ENCODE measurements around the gene MAN1B1. TPM values are rescaled to one million over a fixed set of nuclear protein-coding genes. Genes with fewer than 3 reads are reported as not detected.
A peak's percentile ranks its signal among the peaks of the same experiment; 100 is the strongest.
"Not testable (repeated sequence)": the region's sequence is repeated elsewhere in the genome, so short reads cannot be mapped to it uniquely, and the experiment has no call there.

MAN1B1 gene
- total RNA-seq, 1 donor from 2014 or later = 76.6 TPM

DNA sequence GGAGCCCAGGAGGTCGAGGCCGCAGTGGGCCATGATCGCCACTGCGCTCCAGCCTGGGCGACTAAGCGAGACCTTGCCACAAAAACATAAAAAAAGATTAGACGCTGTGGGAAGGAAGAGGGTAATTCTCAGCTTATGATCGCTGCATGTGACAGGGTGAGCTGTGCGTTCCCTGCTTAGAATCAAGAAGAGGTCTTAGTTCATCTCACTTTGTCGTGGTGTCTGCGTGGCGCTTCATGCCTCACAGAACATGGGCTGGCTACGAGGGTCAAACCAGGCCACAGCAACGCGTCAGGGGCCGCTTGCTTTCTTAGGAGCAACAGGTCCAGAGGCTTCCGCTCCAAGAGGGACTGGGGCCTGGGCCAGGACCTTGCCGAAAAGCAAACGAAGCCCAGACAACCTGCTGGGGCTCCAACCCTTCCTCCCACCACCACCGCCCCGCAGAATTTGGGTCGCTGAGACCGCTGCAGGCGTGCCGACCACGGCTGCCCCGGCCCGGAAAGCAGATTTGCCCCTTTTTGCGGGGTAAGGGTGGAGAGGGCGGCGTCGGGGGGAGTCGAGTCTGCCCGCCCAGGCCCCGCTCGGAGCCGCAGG is 42.2 kb downstream of the MAN1B1 start:
- DNase-seq = peak; percentile 37

- DNase-seq = peak; percentile 96
Measured at GRCh38 chr9:137129456-137130175, 42.8 kb downstream of the MAN1B1 start.

- peak; percentile 27 for DNase-seq
Measured at GRCh38 chr9:137130176-137130755, 43.5 kb downstream of the MAN1B1 start.

- DNase-seq = no peak
Measured at GRCh38 chr9:137134191-137134590, 47.4 kb downstream of the MAN1B1 start.

- not testable (repeated sequence) for DNase-seq
Measured at GRCh38 chr9:137135154-137135553, 48.4 kb downstream of the MAN1B1 start.

DNA sequence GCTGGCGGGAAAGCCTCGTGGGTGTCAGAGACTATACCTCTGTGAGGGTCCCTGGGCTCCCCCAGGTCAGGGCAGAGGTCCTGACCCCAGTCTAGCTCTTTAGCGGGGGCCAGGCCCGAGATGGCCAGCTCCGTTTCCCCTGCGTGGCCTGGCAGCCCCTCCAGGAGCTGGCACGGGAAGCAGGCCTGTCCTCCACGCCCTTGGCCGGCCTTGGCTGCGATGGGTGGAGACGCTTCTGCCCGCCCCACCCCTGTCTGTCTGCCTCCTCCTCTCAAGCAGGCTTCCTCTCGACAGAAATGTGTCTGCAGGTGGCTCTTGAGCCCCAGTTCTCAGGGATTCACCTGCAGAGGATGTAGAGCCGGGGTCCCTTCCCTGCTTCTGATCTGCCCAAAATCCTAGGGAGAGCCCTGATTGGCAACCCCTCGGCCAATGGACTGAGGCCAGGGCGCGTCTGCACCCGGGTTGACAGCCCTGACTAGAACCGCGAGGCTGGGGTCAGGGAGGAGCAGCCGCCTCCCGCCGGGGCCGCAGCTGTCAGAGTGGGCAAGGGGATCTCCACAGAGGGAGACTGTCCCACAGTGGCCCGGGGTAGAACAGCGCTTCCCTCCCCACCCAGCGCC is 49.6 kb downstream of the MAN1B1 start:
- DNase-seq = no peak

DNA sequence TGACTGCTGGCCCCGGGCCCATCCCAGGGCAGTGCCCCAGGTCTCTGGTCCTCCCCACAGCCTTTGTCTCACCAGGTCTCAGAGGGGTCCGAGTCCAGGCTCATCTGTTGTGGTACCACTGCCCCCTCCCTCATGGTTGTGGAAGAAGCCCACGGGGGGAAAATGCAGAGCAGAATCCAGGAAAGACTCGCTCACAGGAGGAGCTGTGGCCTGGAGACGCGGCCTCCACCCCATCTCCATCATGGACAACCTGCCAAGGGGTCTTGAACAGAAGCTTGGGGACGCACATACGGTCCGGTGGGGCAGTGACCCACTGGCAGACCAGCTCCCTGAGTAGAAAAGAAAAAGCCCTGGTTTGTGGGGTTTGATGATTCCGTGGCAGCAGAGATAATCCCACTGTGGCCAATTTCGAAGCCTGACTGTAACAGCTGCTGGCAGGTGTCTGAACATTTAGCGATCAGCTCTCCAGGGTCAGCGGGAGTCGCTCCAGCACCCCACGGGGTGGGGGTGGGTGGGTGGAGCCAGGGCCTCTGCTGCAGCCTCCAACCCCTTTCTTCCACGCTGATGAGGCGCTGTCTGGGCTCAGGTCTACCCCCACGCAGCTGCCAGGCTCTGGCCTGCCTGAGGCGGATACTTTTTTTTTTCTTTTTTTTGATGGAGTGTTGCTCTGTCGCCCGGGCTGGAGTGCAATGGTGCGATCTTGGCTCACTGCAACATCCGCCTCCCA is 50.3 kb downstream of the MAN1B1 start:
- no peak for DNase-seq

DNA sequence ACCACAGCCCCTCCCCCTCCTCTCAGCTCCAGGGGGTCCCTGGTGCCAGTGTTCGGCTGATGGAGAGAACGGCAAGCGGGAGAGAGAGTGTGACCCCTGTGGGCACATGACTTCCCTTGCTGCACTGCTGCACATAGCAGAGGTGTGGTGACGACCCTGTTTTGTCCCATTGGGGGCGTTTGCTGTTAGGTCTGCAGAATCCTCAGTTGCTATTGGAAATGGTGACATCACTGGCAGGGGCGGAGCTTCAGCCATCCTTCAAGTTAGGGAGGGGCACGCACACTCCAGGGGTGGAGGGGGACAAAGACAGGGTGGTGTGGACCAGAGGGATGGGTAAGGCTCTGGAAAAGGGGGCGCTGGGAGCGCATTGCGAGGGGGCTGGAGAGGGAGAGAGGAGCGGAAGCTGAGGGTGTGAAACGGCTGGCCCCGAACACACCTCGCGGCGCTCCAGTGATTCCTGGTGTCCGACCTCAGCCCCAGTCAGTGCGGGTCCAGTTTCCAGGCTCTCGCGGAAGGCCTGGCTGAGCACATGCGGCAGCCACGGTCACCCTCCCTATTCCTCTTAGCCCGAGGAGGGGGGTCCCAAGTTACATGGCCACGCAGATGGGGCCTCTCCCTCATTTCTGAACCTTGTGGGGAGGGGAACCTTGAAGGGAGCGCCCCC is 51.4 kb downstream of the MAN1B1 start:
- DNase-seq = no peak

- peak; percentile 59 for DNase-seq
Measured at GRCh38 chr9:137138722-137139467, 52.1 kb downstream of the MAN1B1 start, which contains the start of gene GRIN1. TSS of gene GRIN1 (plus strand) at chr9:137139154. CDS start at chr9:137139487, 333 bp downstream.

DNA sequence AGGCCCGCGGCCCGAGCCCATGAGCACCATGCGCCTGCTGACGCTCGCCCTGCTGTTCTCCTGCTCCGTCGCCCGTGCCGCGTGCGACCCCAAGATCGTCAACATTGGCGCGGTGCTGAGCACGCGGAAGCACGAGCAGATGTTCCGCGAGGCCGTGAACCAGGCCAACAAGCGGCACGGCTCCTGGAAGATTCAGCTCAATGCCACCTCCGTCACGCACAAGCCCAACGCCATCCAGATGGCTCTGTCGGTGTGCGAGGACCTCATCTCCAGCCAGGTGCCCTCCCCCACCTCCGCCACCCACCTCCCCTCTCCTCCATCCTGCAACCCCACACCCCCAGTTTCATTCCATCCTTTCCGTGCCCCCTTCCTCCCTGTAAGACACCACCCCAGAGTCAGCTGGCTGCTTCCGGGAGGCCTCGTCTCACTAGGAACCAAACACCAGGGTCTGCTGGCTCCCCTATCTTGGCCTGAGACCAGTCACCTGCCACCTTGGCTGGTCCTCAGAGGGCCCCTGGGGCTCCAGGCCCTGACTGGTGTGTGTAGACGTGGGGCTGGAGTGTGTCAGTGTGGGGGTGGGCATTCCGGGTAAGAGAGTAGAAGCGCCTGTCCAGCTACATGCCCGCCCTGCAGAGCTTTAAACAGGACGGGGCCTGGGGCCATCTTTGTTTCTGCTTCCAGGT is 52.8 kb downstream of the MAN1B1 start:
- DNase-seq = no peak

- no peak for DNase-seq
Measured at GRCh38 chr9:137140151-137141012, 53.6 kb downstream of the MAN1B1 start.

GRCh38 chr9:137141050-137141810 is 54.4 kb downstream of the MAN1B1 start:
- DNase-seq = no peak

DNA sequence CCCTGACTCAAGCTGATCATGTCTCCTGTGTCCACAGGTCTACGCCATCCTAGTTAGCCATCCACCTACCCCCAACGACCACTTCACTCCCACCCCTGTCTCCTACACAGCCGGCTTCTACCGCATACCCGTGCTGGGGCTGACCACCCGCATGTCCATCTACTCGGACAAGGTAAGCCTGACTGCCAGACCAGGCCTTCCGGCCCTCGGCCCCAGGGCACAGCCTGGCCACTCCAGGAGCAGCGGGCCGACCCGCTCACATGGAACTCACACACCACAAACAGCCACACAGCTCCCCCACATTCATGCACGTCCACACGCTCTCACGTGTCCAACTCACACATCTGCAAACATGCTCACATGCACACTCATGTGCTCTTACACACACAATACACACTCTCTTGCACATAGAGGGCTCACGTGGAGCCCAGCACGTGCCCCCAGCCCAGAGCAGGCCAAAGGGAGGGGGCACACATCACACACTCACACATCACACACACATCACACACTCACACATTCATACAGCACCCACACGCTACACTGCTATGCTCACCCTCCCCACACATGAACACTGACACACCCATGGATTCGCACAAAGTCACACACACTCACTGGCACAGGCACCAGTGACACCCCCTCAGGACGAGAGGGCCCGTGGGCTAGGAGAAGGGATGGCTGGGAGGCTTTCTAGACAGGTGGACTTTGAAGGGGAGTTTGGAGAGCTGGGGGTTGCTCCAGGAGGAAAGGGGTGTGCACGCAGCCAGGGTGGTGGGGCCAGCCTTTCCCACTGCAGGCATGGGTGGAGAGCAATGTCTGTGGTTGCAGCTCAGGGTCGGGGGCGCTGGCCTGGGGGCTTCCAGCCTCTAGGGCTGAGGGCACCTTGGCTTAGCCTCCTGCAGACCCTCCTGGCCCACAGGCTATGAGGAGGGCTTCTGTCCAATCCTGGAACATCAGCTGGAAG is 55.5 kb downstream of the MAN1B1 start:
- DNase-seq = no peak

GRCh38 chr9:137143459-137143858 is 56.7 kb downstream of the MAN1B1 start:
- no peak for DNase-seq

DNA sequence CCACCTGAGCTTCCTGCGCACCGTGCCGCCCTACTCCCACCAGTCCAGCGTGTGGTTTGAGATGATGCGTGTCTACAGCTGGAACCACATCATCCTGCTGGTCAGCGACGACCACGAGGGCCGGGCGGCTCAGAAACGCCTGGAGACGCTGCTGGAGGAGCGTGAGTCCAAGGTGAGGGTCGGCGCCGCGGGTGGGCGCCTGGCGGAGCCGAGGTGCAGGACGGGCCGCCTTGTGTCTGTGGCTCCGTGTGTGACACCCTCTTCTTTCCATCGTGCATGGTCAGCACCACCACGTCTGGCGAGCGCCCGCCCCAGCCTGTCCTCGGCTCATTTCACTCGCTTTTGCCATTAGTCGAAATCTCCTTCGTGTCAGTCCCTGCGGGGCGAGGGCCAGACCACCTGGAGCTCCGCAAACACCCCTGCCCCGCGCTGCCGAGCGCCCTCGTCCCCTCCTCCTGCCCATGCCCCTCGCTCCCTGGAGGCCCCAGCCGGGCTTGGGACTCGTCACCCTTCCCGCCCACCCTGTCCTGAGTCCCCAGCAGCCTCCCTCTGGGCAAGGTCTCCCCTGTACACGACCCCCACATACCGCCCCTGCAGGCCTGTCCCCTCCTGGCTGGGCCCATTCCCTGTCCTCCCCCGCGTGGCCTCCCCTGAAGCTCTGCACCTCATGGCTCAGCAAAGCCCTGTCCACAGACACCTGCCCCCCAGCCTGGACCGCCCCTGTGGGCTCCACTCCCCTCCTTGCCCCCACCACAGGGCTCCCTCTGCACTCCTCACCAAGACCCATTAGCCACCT is 59.1 kb downstream of the MAN1B1 start:
- no peak for DNase-seq

DNA sequence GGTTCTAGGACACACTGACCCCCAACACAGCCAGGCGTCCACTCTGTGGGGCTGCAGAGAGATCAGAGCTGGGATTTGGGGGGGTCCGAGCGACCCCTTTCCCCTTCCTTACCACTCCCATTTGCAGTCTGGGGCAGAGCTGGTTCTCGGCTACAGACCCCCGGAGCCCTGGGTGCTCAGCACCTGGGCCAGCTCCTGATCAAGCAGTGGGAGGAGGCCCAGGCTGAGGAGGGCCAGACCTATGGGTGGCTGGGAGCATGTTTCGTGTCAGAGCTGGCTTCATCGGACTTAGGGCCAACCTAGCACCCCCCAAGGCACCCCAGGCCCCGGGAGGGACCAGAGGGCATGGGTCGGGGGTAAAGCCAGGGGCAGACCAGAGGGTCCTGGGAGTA is 59.7 kb downstream of the MAN1B1 start:
- DNase-seq = no peak

All from dermis blood vessel endothelial cell (primary cell).